Measurements from ENCODE around the gene SLC6A9. TPM values are rescaled to one million over a fixed set of nuclear protein-coding genes. Genes with fewer than 3 reads are reported as not detected.

Gene SLC6A9
- polyA plus RNA-seq, 10 donors = 2.0 to 5.5 (median 3.8) TPM

DNA sequence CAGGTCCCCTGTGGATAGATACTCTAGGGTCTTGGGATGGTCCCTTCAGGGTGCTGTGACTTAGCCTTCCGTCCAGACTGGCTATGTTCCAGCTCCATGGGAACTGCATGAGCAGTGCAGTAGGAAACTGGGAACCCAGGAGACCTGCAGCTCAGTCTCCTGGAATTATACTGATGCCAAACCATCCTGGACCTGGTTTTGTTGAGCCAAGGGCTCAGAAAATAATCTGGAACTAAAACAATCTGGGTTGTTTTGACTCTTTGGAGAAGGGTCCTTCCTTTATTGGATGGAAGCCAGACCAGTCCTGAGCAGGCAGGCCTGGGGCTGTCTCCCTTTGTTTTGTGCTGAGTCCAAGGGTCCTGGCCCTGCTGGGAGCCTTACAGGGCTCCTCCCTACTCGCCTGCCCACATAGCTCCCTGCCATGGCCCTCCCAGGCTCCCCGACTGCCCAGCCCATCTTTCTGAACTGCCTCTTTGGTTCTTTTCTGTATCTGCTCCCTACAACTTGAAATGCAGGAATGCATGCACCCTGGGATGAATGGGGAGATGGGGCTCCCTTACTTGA is 83.3 kb downstream of the SLC6A9 start:
- DNase-seq = no peak

DNA sequence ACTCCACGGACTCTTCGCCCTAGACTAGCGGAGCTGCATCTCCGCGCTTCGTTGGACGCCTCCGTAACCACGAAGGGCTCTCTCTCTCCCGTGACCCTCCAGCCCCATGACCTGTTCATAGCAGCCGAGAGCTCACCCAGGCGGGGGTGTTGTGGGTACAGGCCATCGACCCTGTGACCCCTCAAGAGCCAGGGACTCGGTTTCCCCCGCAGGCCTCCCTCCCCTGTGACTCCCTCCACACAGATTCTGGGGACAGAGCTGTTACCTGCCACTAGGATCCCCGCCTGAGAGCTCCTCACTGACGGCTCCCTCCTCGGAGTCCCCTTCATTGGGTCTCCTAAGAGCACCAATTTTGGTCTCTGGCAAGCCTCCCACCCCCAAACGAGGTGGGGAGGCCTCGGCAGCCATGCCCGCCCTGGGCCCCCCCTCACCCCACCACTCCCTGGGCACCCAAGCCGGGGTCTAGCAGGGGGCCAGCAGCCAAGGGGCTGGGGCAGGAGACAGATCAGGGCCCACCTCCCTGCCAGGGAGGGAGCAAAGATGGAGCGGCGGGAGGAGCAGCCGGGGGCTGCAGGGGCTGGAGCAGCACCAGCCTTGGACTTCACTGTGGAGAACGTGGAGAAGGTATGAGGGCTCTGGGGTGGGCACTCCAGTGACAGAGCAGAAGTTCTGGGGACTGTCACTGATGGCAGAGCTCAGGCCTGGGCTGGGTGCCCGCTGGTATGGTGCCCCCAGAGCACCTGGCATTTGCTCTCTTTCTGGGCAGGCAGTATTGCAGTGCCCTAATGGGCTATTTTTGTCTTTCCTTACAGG is 84.0 kb downstream of the SLC6A9 start:
- DNase-seq = no peak

Other genes starting within 250 kb of the SLC6A9 start
- gene ARTN, start 97.7 kb downstream of the SLC6A9 start, polyA plus RNA-seq (ENCODE audit: insufficient read length in 10 of 10) = 1 to 10 TPM in 6 of 10 donors, under 1 TPM in 4; 0.29 to 2.7 (median 1.1) TPM
- 10 to 100 TPM; 19.4 to 32.2 (median 23.8) TPM for gene IPO13, start 84.5 kb downstream of the SLC6A9 start, polyA plus RNA-seq (ENCODE audit: insufficient read length in 10 of 10)
- gene DPH2, start 61.5 kb downstream of the SLC6A9 start, polyA plus RNA-seq (ENCODE audit: insufficient read length in 10 of 10) = 10 to 100 TPM; 13.7 to 19.3 (median 18.2) TPM
- 10 to 100 TPM; 40.0 to 52.8 (median 48.9) TPM for gene ATP6V0B, start 56.5 kb downstream of the SLC6A9 start, polyA plus RNA-seq (ENCODE audit: insufficient read length in 10 of 10)
- gene B4GALT2, start 52.3 kb downstream of the SLC6A9 start, polyA plus RNA-seq (ENCODE audit: insufficient read length in 10 of 10) = 10 to 100 TPM; 36.4 to 65.4 (median 42.9) TPM
- gene CCDC24, start 39.9 kb downstream of the SLC6A9 start, polyA plus RNA-seq (ENCODE audit: insufficient read length in 10 of 10) = 1 to 10 TPM in 5 of 10 donors, under 1 TPM in 5; 0.56 to 1.6 (median 0.98) TPM
- gene KLF17, start 87.4 kb upstream of the SLC6A9 start, polyA plus RNA-seq (ENCODE audit: insufficient read length in 10 of 10) = under 1 TPM in 7 of 10 donors, not detected in 3; 0.09 to 0.36 (median 0.13) TPM
- not detected for gene KLF18, start 110.2 kb upstream of the SLC6A9 start, polyA plus RNA-seq (ENCODE audit: insufficient read length in 10 of 10)
- 10 to 100 TPM; 30.6 to 43.0 (median 36.4) TPM for gene DMAP1, start 182.0 kb upstream of the SLC6A9 start, polyA plus RNA-seq (ENCODE audit: insufficient read length in 10 of 10)

Measured in muscle of back (tissue), 11 donors.